ENCODE measurements around the gene TMPRSS11E.
"Not testable (repeated sequence)": the region's sequence is repeated elsewhere in the genome, so short reads cannot be mapped to it uniquely, and the experiment has no call there.

The TMPRSS11E gene

GRCh38 chr4:68447201-68447600, at the start of gene TMPRSS11E:
Gene TMPRSS11E (plus strand): TSS chr4:68447463. CDS start chr4:68447513, 50 bp downstream.
- no peak for DNase-seq (ENCODE audit: low read depth in 2 of 2, low spot score in 1 of 2)

GRCh38 chr4:68399306-68399705, 48.0 kb upstream of the TMPRSS11E start:
- no peak for DNase-seq (ENCODE audit: low read depth in 2 of 2, low spot score in 1 of 2)

GRCh38 chr4:68401231-68401630, 46.0 kb upstream of the TMPRSS11E start:
- no peak for DNase-seq (ENCODE audit: low read depth in 2 of 2, low spot score in 1 of 2)

GRCh38 chr4:68404153-68404552, 43.1 kb upstream of the TMPRSS11E start:
- no peak for DNase-seq (ENCODE audit: low read depth in 2 of 2, low spot score in 1 of 2)

GRCh38 chr4:68405718-68406478, 41.4 kb upstream of the TMPRSS11E start:
- DNase-seq (ENCODE audit: low read depth in 2 of 2, low spot score in 1 of 2), result not testable (repeated sequence)

- DNase-seq (ENCODE audit: low read depth in 2 of 2, low spot score in 1 of 2), result no peak
Observed at GRCh38 chr4:68406479-68406859, 40.8 kb upstream of the TMPRSS11E start.

GRCh38 chr4:68407015-68407867, 40.0 kb upstream of the TMPRSS11E start:
- DNase-seq (ENCODE audit: low read depth in 2 of 2, low spot score in 1 of 2), result not testable (repeated sequence)

GRCh38 chr4:68407868-68408190, 39.4 kb upstream of the TMPRSS11E start:
- DNase-seq (ENCODE audit: low read depth in 2 of 2, low spot score in 1 of 2), result no peak

- DNase-seq (ENCODE audit: low read depth in 2 of 2, low spot score in 1 of 2), result no peak
Observed at GRCh38 chr4:68410149-68410548, 37.1 kb upstream of the TMPRSS11E start.

- no peak for DNase-seq (ENCODE audit: low read depth in 2 of 2, low spot score in 1 of 2)
Observed at GRCh38 chr4:68410643-68411042, 36.6 kb upstream of the TMPRSS11E start.

- DNase-seq (ENCODE audit: low read depth in 2 of 2, low spot score in 1 of 2), result not testable (repeated sequence)
Observed at GRCh38 chr4:68412031-68412430, 35.2 kb upstream of the TMPRSS11E start.

- no peak for DNase-seq (ENCODE audit: low read depth in 2 of 2, low spot score in 1 of 2)
Observed at GRCh38 chr4:68416591-68416990, 30.7 kb upstream of the TMPRSS11E start.

- no peak for DNase-seq (ENCODE audit: low read depth in 2 of 2, low spot score in 1 of 2)
Observed at GRCh38 chr4:68426516-68426915, 20.7 kb upstream of the TMPRSS11E start.

GRCh38 chr4:68430337-68430736, 16.9 kb upstream of the TMPRSS11E start:
- DNase-seq (ENCODE audit: low read depth in 2 of 2, low spot score in 1 of 2), result no peak

- DNase-seq (ENCODE audit: low read depth in 2 of 2, low spot score in 1 of 2), result no peak
Observed at GRCh38 chr4:68432320-68432719, 14.9 kb upstream of the TMPRSS11E start.

GRCh38 chr4:68433582-68433981, 13.7 kb upstream of the TMPRSS11E start:
- no peak for DNase-seq (ENCODE audit: low read depth in 2 of 2, low spot score in 1 of 2)

GRCh38 chr4:68434277-68434676, 13.0 kb upstream of the TMPRSS11E start:
- no peak for DNase-seq (ENCODE audit: low read depth in 2 of 2, low spot score in 1 of 2)

- DNase-seq (ENCODE audit: low read depth in 2 of 2, low spot score in 1 of 2), result no peak
Observed at GRCh38 chr4:68434836-68435235, 12.4 kb upstream of the TMPRSS11E start.

- no peak for DNase-seq (ENCODE audit: low read depth in 2 of 2, low spot score in 1 of 2)
Observed at GRCh38 chr4:68445111-68445510, 2.2 kb upstream of the TMPRSS11E start.

GRCh38 chr4:68451246-68452211, 4.3 kb downstream of the TMPRSS11E start:
- DNase-seq (ENCODE audit: low read depth in 2 of 2, low spot score in 1 of 2), result no peak

- no peak for DNase-seq (ENCODE audit: low read depth in 2 of 2, low spot score in 1 of 2)
Observed at GRCh38 chr4:68460085-68460484, 12.8 kb downstream of the TMPRSS11E start.
